PC-3 (cell line): ENCODE results near the gene PRR15L. TPM values are rescaled to one million over a fixed set of nuclear protein-coding genes. Genes with fewer than 3 reads are reported as not detected.
A peak's percentile ranks its signal among the peaks of the same experiment; 100 is the strongest.

Source experiments
- ATAC-seq: fragments of 200-7000 bp; cut with Tn5 transposase; 2 replicates; pipeline ENCODE4 v1.9.1; 2020; ENCODE audit warnings: mild to moderate bottlenecking, moderate library complexity
- BruUV-seq: library from RNA; stranded (reverse); fragments of 400-500 nt; replicated peaks from 2 replicates; lab custom pipeline; 2021; lab: Mats Ljungman, UMichigan
- CTCF ChIA-PET: fragments of 300-600 bp; sonication (Branson Sonifier 250); formaldehyde crosslinking; loops from one replicate; lab custom pipeline; 2022; ENCODE audit warnings: antibody characterized with exemption; lab: Charles Lee
- POLR2A ChIA-PET: fragments of 300-600 bp; sonication (Branson Sonifier 250); formaldehyde crosslinking; loops from one replicate; lab custom pipeline; 2022; ENCODE audit warnings: antibody characterized with exemption; ENCODE audit not compliant: unreplicated experiment; lab: Charles Lee
- DNase-seq: peaks from one replicate; pipeline ENCODE4 v3.0.0-alpha.2; 2015
- H2AFZ ChIP-seq: fragments of 300-600 bp; sonication (generic); 2 replicates; pipeline ENCODE4 v1.6.0; 2016; ENCODE audit warnings: antibody characterized with exemption, low read length
- H3F3A ChIP-seq: fragments of 300-600 bp; sonication (generic); one replicate; pipeline ENCODE4 v1.6.0; 2017; ENCODE audit warnings: antibody characterized with exemption, low read length, control low read depth, mild to moderate bottlenecking; ENCODE audit not compliant: unreplicated experiment
- H3K27ac ChIP-seq: fragments of 300-600 bp; sonication (generic); 2 replicates; pipeline ENCODE4 v1.5.1; 2016; ENCODE audit warnings: mild to moderate bottlenecking, low read length
- H3K27me3 ChIP-seq: fragments of 300-600 bp; sonication (generic); 2 replicates; pipeline ENCODE4 v1.6.1; 2016; ENCODE audit warnings: low read length, mixed read lengths
- H3K36me3 ChIP-seq: fragments of 300-600 bp; sonication (generic); 2 replicates; pipeline ENCODE4 v1.6.1; 2016; ENCODE audit warnings: low read depth, mixed run types, low read length, mixed read lengths
- H3K4me1 ChIP-seq: fragments of 300-600 bp; sonication (generic); 2 replicates; pipeline ENCODE4 v1.5.1; 2016; ENCODE audit warnings: low read length; ENCODE audit not compliant: insufficient read depth
- H3K4me2 ChIP-seq: fragments of 300-600 bp; sonication (generic); 2 replicates; pipeline ENCODE4 v1.6.0; 2016; ENCODE audit warnings: low read length
- H3K4me3 ChIP-seq: fragments of 300-600 bp; sonication (generic); 2 replicates; pipeline ENCODE4 v1.5.1; 2016; ENCODE audit warnings: mild to moderate bottlenecking, low read length, mixed read lengths
- H3K79me2 ChIP-seq: fragments of 300-600 bp; sonication (generic); 2 replicates; pipeline ENCODE4 v1.6.1; 2017; ENCODE audit warnings: low read length, mixed read lengths
- H3K9ac ChIP-seq: fragments of 300-600 bp; sonication (generic); 2 replicates; pipeline ENCODE4 v1.6.0; 2016; ENCODE audit warnings: mild to moderate bottlenecking, low read length
- H3K9me2 ChIP-seq: fragments of 300-600 bp; sonication (generic); replicated peaks from 2 replicates; pipeline ENCODE4 v1.6.1; 2016; ENCODE audit warnings: mixed run types, low read length, mixed read lengths
- H3K9me3 ChIP-seq: fragments of 300-600 bp; sonication (generic); 2 replicates; pipeline ENCODE4 v1.6.1; 2016; ENCODE audit warnings: low read length, mixed read lengths
- H4K20me1 ChIP-seq: fragments of 300-600 bp; sonication (generic); 2 replicates; pipeline ENCODE4 v1.6.1; 2016; ENCODE audit warnings: low read length, mixed read lengths
- EZH2 ChIP-seq: fragments of 300-600 bp; sonication (generic); IDR thresholded peaks from one replicate; pipeline ENCODE4 v1.6.1; 2017; ENCODE audit warnings: antibody characterized with exemption, mild to moderate bottlenecking, low read length; ENCODE audit not compliant: unreplicated experiment
- EZH2phosphoT487 ChIP-seq: fragments of 300-600 bp; sonication (generic); IDR thresholded peaks from 2 replicates; pipeline ENCODE4 v1.6.1; 2018; ENCODE audit warnings: mild to moderate bottlenecking, antibody characterized with exemption, low read length, borderline replicate concordance
- intact Hi-C: fragments of 100-400 bp; cut with micrococcal nuclease; formaldehyde crosslinking; loops from 2 replicates; pipeline ENCODE4 v1.9.0; 2023
- total RNA-seq: library from RNA; depleted of rRNA; stranded (reverse); fragments of >200 nt; gene quantifications from 2 replicates; pipeline ENCODE4 v1.2.3, GENCODE V29; 2014
- TF ChIP-seq, protein P1 (sequence below): fragments of 300-600 bp; sonication (generic); conservative IDR thresholded peaks from 2 replicates; pipeline ENCODE4 v1.5.1; 2017; ENCODE audit warnings: antibody characterized with exemption, low read depth, mild to moderate bottlenecking, low read length

Gene PRR15L
- total RNA-seq, 1 experiment from 2014 or later = 6.0 TPM

- CTCF ChIA-PET = no interaction called here
- no peak for ATAC-seq
These were observed 25.8 kb downstream of the PRR15L start for GRCh38 chr17:47931848-47932247.

DNA sequence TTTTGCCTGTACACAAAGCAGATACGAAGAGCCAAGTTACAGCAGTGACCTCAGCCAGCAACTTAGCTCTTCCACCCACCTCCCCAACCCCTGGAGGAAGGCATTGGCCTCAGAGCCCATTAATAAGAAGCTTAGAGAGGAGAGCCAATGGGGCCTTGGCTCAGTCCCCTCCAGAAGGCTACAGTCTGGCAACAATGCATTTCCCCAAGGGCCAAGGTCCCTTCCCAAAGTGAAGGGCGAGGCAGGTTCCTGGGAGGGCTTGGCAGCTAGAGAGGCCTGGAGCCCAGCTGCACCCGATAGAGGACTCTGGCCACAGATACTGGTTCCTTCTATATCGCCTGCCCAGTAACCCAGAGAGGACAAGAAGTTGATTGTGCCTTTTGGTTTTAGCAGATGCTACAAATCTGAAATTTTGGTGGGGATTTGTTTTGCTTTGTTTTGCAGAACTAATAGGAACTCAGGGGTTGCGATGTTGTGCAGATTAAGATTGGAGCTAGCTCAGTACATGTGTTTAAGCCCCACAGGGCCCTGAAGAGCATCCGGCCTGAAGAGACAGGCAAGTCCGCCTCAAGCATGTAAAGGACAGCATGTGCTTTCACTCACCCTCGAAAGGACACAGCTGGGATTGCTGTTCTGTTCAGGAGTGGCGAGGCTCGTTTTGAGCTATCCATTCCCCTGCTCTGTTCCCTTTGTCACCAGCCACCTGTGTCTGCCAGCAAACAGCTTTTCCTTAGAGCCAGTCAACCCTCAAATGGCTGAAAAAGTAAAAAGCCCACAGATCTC lies 28.3 kb downstream of the PRR15L start:
- H3K9me3 ChIP-seq = no peaks in the 10 kb centered on the region
- H3K4me2 ChIP-seq = no peak overlapping the region
- CTCF ChIA-PET = no interaction called here
- intact Hi-C loops = no loop called here
- BruUV-seq = no TSS peak
- no peak for TF ChIP-seq EZH2
- TF ChIP-seq, protein P1, sequence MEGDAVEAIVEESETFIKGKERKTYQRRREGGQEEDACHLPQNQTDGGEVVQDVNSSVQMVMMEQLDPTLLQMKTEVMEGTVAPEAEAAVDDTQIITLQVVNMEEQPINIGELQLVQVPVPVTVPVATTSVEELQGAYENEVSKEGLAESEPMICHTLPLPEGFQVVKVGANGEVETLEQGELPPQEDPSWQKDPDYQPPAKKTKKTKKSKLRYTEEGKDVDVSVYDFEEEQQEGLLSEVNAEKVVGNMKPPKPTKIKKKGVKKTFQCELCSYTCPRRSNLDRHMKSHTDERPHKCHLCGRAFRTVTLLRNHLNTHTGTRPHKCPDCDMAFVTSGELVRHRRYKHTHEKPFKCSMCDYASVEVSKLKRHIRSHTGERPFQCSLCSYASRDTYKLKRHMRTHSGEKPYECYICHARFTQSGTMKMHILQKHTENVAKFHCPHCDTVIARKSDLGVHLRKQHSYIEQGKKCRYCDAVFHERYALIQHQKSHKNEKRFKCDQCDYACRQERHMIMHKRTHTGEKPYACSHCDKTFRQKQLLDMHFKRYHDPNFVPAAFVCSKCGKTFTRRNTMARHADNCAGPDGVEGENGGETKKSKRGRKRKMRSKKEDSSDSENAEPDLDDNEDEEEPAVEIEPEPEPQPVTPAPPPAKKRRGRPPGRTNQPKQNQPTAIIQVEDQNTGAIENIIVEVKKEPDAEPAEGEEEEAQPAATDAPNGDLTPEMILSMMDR = no peak
- no peak for TF ChIP-seq EZH2phosphoT487
- H3K79me2 ChIP-seq = no peaks in the 10 kb centered on the region
- DNase-seq (no peak), ATAC-seq (no peak; the same call in 1 of the 2 replicates)
- H4K20me1 ChIP-seq = no peaks in the 10 kb centered on the region
- H3K27ac ChIP-seq = no peak overlapping the region
- POLR2A ChIA-PET = no interaction called here
- no peaks in the 10 kb centered on the region for H3K27me3 ChIP-seq
- H2AFZ ChIP-seq = no peak overlapping the region
- H3K4me3 ChIP-seq = no peak overlapping the region
- no peaks in the 10 kb centered on the region for H3F3A ChIP-seq
- H3K9me2 ChIP-seq = no peaks in the 10 kb centered on the region
- H3K4me1 ChIP-seq = no peaks in the 10 kb centered on the region; the same call in 1 of the 2 replicates
- peaks cover 6% of the 10 kb centered on the region; the same call in 1 of the 2 replicates for H3K36me3 ChIP-seq
- no peak overlapping the region for H3K9ac ChIP-seq

More at GRCh38 chr17:47931848-47932247, 25.8 kb downstream of the PRR15L start:
- Histone ChIP-seq H3K27me3 (no peaks in the 10 kb centered on the region), H3K4me3 (no peak overlapping the region), H3F3A (no peaks in the 10 kb centered on the region), H3K79me2 (no peaks in the 10 kb centered on the region), H4K20me1 (no peaks in the 10 kb centered on the region), H3K27ac (no peak overlapping the region), H3K4me2 (no peak overlapping the region), H3K36me3 (no peaks in the 10 kb centered on the region), H3K9ac (no peak overlapping the region), H3K4me1 (peaks cover 19% of the 10 kb centered on the region), H3K9me2 (no peaks in the 10 kb centered on the region), H3K9me3 (no peaks in the 10 kb centered on the region), H2AFZ (no peak overlapping the region)
- no peak for DNase-seq
- no peak for TF ChIP-seq EZH2phosphoT487
- TF ChIP-seq, protein P1 = no peak
- TF ChIP-seq EZH2 = no peak
- POLR2A ChIA-PET = no interaction called here
- no TSS peak for BruUV-seq
- intact Hi-C loops = no loop called here

GRCh38 chr17:47928415-47928814 lies 29.3 kb downstream of the PRR15L start:
- Histone ChIP-seq H4K20me1 (no peaks in the 10 kb centered on the region), H3K36me3 (peaks cover 6% of the 10 kb centered on the region; the same call in 1 of the 2 replicates), H3F3A (no peaks in the 10 kb centered on the region), H3K79me2 (no peaks in the 10 kb centered on the region), H3K4me2 (no peak overlapping the region), H3K9me2 (no peaks in the 10 kb centered on the region), H2AFZ (no peak overlapping the region), H3K4me3 (no peak overlapping the region), H3K27ac (no peak overlapping the region), H3K4me1 (no peaks in the 10 kb centered on the region), H3K27me3 (no peaks in the 10 kb centered on the region), H3K9me3 (no peaks in the 10 kb centered on the region), H3K9ac (no peak overlapping the region)
- intact Hi-C loops = no loop called here
- BruUV-seq = TSS peak; percentile 55
- ChIA-PET CTCF (interaction anchor here (0.6 kb wide), 1 partner anchor 33 kb away, joined by 5 read pairs; no protein-coding TSS in a partner anchor), POLR2A (no interaction called here)
- DNase-seq = no peak
- TF ChIP-seq, protein P1 = no peak
- TF ChIP-seq EZH2phosphoT487 = no peak
- TF ChIP-seq EZH2 = no peak
- ATAC-seq = peak; percentile 41; the same call in 1 of the 2 replicates
